HG02981 (cell line): ENCODE measurements around the gene MSANTD1.

Experiments used
- ATAC-seq: cut with Tn5 transposase; IDR thresholded peaks from one replicate; pipeline ENCODE4 v1.9.1; 2021; ENCODE audit warnings: mild to moderate bottlenecking, moderate library complexity; ENCODE audit not compliant: unreplicated experiment

The MSANTD1 gene

GRCh38 chr4:3246458-3247398 lies 2.2 kb upstream of the MSANTD1 start:
- ATAC-seq: no peak

DNA sequence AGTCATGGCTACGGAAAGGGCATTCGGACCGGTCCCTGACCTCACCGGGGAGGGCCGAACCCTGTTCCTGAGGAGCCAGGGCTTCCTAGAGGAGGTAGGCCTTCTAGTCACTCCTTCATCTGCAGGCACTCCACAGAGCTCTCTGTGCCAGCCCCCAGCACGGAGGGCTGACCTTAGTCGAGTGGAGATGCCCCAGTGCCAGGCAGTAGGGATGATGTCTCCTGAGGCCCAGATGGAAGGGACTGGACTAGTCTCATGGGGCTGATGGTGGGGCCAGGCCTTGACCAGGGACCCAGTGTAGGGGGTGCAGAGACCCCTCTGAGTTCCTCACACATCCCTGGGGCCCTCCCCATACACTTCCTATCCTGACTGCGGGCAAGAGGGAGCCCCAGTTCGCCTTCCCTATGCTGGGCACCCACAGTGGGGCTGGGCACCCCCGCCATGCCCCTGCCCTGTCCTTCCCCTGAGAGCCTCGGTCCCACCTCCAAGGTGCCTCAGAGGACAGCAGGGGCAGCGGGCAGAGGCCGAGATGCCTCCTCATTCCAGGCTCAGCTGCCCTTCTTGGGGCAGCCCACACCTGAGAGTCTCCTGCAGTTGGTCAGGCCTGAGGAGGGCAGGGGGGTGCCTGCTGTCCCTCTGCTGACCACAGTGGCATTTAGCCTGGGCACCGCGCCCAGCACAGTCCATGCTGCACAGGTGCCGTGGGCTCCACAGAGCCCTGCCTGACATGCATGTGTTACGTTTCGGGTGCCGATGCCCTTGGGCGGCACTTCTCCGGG lies 1.4 kb upstream of the MSANTD1 start:
- ATAC-seq: no peak

GRCh38 chr4:3248178-3248480 lies 830 bp upstream of the MSANTD1 start:
- no peak for ATAC-seq

DNA sequence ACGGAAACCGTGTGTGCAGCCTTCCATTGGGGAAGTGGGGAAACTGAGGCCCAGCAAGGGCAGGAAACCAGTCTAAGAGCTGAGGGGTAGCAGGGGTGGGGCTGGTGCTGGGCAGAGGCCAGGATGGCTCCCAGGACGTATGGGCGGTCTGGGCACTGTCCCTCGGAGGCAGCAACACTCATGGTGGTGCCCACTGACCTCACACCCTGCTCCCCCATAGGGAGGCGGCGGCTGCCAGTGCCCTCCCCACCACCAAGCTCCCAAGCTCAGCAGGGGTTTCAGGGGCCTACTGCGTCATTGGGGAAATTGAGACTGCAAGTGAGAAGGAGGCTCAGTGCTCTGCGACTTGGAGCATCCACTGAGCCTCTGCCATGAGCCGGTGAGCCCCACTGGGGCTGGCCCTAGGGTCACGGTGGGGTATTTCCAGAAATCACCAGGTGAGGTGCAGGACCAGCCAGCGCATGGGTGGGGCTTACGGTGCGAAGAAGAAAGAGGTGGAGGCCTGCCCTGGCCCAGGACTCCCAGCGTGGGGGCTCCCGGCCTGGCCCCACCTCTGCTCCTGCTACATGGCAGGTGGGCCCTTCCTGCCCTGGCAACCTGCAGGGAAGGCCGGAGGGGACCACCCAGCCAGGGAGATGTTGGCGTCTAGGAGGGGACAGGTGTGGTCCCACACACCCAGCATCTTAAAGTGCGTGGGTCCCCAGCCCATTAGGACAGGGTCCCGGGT lies 915 bp downstream of the MSANTD1 start:
- no peak for ATAC-seq

DNA sequence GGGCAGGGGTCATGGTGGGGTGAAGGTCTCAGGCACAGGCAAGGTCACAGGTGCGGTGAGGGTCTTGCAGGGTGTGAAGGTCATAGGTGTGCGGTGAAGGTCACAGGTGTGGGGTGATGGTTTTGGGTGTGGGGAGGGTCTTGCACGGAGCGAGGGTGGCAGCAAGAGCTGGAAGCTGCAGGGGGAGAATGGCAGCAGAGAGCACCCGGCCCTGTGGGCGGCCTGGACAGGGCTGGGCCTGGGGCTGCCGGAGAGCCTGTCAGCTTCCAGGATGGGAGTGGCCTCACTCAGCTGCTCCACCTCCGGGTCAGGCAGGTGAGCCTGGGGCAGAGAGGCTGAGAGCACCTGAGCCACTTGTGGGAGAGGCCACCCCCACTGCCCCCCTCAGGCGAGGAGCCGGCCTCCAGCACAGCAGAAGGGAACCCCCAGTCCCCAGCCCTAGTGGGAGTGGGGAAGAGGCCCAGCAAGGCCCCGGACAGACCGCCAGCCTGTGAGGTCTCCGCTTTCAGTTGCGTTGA lies 1.5 kb downstream of the MSANTD1 start:
- ATAC-seq: no peak

- ATAC-seq: no peak
Observed at GRCh38 chr4:3250956-3251690, 2.2 kb downstream of the MSANTD1 start.

- no peak for ATAC-seq
Observed at GRCh38 chr4:3251691-3252479, 2.9 kb downstream of the MSANTD1 start.

- no peak for ATAC-seq
Observed at GRCh38 chr4:3252480-3252828, 3.5 kb downstream of the MSANTD1 start.

GRCh38 chr4:3252831-3253641 lies 4.1 kb downstream of the MSANTD1 start:
- no peak for ATAC-seq

GRCh38 chr4:3253808-3254207 lies 4.8 kb downstream of the MSANTD1 start:
- ATAC-seq: no peak

GRCh38 chr4:3254302-3255131 lies 5.6 kb downstream of the MSANTD1 start:
- ATAC-seq: no peak

DNA sequence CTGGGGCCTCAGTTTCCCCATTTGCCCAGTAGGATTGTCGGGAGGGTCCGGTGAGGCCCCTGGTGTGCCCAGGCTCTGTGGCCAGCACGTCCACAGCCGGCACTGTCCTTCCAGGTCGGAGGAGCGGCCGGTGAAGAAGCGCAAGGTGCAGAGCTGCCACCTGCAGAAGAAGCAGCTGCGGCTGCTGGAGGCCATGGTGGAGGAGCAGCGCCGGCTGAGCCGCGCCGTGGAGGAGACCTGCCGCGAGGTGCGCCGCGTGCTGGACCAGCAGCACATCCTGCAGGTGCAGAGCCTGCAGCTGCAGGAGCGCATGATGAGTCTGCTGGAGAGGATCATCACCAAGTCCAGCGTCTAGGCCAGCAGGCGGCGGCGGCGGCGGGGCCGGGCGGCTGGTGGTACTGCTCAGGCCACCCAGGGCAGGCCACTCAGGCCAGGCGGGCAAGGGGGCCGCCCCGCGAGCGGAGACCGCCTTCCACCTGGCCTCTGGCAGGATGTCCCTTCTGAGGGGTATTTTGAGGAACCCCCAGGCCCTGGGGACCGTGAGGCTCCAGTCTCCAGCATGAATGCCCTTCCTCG lies 6.7 kb downstream of the MSANTD1 start:
- ATAC-seq: no peak

DNA sequence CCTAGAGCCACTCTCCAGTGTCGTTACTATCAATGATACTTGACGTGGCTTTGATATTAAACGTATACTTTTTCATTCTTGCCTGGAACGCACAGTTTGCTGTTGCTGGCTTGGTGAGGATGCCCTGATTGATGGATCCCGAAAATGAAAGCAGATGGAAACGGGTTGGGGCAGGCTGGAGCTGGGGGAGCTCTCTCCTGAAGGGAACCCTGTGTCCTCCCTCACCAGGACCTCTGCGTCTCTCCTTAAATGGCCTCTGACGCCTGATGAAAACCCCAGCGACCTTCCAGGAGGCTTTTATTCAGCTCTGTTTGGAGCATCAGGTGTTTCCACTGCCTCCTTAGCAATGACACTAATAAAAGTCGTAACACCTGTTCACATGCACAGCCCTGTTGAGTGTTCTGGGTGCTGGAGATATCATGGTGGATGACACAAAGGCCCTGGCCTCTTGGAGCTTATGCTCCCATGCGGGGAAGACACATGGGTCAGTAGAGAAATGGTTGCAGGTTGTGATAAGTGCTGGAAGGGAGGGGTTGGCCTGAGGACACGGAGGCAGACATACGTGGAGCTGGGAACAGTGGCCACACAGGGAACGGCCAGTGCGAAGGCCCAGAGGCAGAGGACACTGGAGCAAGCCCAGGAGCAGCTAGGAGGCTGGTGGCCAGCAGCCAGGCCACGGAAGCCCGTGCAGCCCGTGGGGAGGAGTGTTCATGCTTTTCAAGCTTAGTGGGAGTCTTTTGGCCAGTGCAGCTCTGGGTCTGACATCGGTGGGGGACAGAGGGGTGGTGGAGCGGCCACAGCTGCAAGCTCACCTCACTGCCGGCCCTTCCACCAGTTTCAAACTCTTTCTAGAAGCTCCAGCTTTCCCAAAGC lies 7.5 kb downstream of the MSANTD1 start:
- no peak for ATAC-seq

- ATAC-seq: no peak
Observed at GRCh38 chr4:3257103-3257555, 8.2 kb downstream of the MSANTD1 start.

- no peak for ATAC-seq
Observed at GRCh38 chr4:3257556-3258482, 8.9 kb downstream of the MSANTD1 start.
